GM12891 (cell line): ENCODE data around the gene COL18A1.

ENCODE experiments used
- DNase-seq: peaks from one replicate; pipeline ENCODE4 v3.0.0; 2011; ENCODE audit warnings: low spot score; ENCODE audit not compliant: insufficient read length
- FAIRE-seq: peaks from 2 replicates; lab custom pipeline; 2011; peaks lifted over from hg19 to GRCh38; lab: Jason Lieb, UNC
- PAX5 ChIP-seq: IDR thresholded peaks from 2 replicates; pipeline ENCODE4 v1.6.1; 2011; ENCODE audit warnings: low read length, moderate library complexity, mild to moderate bottlenecking; ENCODE audit not compliant: insufficient read depth, severe bottlenecking
- POLR2A ChIP-seq: IDR thresholded peaks from 2 replicates; pipeline ENCODE4 v1.6.1; 2011; ENCODE audit warnings: low read depth, low read length, control low read depth
- POLR2AphosphoS5 ChIP-seq: IDR thresholded peaks from 2 replicates; pipeline ENCODE4 v1.6.1; 2011; ENCODE audit warnings: low read depth, low read length, control low read depth
- POU2F2 ChIP-seq: IDR thresholded peaks from 2 replicates; pipeline ENCODE4 v1.6.1; 2011; ENCODE audit warnings: low read depth, mild to moderate bottlenecking, control low read depth, low read length, moderate library complexity
- SPI1 ChIP-seq: IDR thresholded peaks from 2 replicates; pipeline ENCODE4 v1.6.1; 2011; ENCODE audit warnings: low read depth, low read length, control low read depth
- TAF1 ChIP-seq: IDR thresholded peaks from 2 replicates; pipeline ENCODE4 v1.6.1; 2011; ENCODE audit warnings: low read depth, low read length, control low read depth

Gene COL18A1

DNA sequence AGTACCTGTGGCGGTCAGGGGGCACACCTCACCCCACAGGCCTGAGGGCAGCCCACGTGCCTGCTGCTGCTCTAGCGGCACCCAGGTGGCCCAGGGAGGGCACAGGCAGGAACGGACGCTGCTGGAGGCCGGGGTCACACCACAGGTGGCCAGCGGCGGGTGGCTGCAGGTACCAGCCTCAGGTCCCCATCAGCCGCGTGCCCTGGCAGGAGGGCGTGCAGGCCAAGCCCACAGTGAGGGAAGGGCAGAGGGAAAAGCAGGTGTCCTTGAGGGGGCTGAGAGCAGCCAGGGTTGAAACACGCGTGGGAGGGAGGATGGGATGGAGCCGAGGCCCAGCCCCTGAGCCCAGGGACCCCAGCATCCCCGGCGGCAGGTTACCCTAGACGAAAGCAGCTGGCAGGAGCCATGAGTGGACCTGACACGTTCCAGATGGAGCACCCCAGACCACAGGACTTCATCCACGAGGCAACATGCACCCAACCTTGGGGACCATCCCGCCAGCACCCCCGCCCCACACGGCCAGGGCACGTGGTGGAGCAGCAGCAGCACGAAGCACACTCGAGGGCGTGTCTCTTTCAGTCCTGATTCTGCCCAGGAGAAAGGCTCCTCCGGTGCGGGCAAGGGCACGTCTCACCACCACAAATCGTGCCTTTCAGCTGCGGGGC lies 133.5 kb downstream of the COL18A1 start:
- DNase-seq: no peak
- FAIRE-seq: no peak
- TF ChIP-seq POLR2AphosphoS5 (no peak), TAF1 (no peak), SPI1 (no peak), POLR2A (no peak), POU2F2 (no peak), PAX5 (no peak)

DNA sequence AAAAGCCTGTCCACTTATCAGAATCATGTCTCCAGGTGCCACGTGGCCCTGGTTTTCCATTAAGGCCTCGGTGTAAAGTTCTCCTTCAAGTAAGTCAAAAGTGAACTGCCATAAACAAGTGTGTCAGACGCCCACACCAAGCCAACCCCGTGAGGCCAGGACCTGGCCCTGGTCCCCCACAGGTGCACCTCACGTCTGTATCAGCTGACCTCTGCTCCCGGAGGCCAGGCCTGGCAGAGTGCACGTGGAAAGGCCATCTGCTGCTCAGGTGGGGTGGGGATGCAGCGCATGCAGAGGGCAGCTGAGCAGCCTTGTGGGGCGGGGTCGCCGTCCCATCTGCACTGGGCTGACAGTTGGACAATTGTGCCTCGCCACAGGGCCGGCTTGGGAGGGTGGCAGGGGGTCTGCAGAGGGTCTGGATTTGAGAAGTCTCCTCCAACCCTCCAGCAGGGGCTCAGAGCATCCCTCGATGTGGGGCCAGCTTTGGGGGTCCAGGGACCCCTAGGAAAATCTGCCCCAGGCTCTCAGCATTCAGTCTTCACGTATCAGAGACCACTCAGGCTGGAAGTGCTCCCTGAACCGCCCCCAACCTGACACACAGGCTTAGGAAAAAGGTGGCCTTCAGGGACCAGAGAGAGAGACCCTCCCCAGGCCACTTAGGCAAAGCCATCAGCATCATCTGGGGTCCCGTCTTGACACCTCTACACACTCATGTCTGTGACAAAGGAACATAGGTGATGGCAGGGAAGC lies 134.3 kb downstream of the COL18A1 start:
- DNase-seq (no peak), FAIRE-seq (no peak)
- TF ChIP-seq TAF1 (no peak), POU2F2 (no peak), SPI1 (no peak), POLR2A (no peak), PAX5 (no peak), POLR2AphosphoS5 (no peak)

DNA sequence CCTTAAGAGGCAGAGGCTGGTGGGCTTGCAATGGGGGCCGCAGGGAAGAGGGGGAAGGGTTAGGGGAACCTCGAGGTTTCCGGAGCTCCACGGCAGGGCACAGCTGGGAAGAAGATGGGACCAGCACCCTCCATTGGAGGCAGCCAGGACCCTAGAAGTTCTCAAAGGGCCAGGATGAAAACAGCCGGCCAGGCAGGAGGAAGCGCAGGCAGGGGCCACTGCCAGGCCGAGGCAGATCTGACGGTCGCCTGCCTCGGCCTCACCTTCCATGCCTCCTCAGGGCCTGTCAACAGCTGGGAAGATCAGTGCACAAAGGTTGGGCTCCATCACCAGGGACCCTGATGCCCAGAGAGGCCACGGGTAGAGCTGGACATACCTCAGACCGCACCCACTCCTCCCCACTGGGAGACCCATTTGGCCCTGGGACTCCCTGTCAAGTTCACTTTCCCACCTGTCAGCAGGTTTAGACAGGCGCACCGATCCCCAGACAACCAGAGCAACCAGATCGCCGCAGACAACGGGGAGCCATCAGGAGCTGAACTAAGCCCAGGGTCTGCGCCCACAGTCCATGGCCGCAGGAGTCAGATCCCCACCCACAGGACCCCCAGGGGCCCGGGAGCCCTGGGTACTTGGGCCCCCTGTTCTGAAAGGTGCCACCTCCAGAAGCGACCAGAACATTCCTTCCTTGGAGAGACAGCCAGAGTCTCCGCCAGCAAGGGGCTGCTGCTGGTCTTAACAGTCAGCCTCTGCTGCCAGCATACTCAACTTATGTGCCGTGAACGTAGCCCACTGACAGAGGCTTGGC lies 135.0 kb downstream of the COL18A1 start:
- FAIRE-seq (no peak), DNase-seq (no peak)
- no peak for TF ChIP-seq SPI1
- no peak for TF ChIP-seq POU2F2
- TF ChIP-seq TAF1: no peak
- no peak for TF ChIP-seq PAX5
- no peak for TF ChIP-seq POLR2AphosphoS5
- TF ChIP-seq POLR2A: no peak

DNA sequence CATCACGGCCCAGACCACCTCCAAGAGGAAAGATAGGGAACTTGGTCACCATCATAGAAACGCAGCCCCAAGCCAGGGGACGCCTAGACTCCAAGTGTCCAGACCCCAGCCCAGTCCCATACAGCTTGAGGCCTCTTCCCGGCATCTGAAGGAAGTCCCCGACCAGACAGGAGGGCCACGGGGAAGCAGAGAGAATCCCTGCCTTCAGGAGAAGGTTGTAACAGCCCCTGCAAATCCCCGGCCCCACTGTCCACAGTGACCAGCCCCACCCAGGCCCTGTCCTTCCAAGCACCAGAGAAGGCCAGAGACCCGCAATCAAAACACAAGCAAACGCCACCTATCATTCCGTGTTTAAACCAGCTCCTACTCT lies 135.6 kb downstream of the COL18A1 start:
- TF ChIP-seq POLR2A (no peak), POLR2AphosphoS5 (no peak), PAX5 (no peak), SPI1 (no peak), TAF1 (no peak), POU2F2 (no peak)
- FAIRE-seq (no peak), DNase-seq (no peak)

DNA sequence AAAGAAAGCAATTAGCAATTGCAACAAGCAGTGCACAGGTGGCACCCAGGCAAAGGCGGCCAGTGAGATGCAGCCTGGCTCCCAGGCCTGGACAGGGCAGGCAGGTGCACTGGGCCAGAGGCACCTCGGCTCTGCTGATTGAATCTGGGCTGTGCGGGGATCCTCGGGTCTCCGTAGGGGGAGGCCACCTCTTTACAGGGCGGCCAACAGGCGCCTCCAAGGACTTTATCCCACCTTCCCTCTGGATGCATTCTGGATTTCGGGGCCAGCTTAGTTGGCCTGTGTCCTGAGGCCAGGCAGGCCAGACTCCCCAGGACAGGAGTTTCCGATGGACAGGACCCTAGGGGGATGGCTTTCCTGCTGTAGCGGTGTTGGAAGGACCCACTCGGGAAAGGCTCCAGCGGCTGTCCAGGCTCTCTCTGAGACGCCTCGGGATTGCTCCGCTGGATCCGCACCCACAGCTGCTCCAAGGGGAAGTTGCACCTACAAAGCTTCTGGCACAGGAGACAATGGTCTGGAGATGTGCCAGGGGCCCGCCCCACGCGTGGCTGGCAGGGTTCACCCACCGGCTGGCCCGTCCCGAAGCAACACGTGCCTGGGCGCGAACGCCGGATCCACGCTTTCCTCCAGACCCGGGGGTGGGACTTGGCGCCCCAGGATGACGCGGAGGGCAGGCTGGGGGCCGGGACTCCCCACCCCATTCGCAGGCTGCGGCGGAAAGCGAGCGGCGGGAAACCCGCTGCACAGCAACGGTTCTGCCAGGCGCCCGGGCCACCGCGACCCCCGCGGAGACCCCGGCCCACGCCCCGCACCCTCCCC lies 136.5 kb downstream of the COL18A1 start:
- 0 out of 2 replicates have a peak, but pooled peaks have one; percentile 19 for TF ChIP-seq POU2F2
- TF ChIP-seq POLR2A: no peak
- FAIRE-seq (peak; percentile 97), DNase-seq (peak; percentile 100)

DNA sequence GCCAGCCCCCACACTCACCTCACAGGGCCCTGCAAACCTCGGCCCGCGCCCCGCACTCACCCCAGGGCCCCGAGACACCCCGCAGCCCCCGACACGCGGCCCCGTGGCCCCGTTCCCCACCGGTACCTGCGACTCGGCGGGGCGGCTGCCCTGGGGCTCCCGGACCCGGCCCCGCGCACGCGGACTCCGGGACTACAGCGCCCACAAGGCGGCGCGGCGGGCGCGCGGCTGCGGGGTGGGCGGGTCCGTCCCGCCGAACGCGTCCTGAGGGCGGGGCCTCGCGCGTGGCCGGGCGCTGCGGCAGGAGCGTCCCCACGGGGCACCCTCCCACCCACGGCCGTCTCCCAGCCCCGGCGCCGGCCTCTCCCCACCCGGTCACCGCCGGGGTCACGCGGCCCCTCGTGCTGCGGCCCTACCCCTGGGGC lies 137.3 kb downstream of the COL18A1 start, which contains the start of gene SLC19A1:
TSS of gene SLC19A1 (minus strand) at position 199 of the 425 bp plus-strand sequence. CDS start 4,481 bp downstream, outside the sequence.
- DNase-seq (peak; percentile 98), FAIRE-seq (peak; percentile 95)
- TF ChIP-seq SPI1 (no peak), TAF1 (no peak), POLR2A (no peak), POLR2AphosphoS5 (no peak), POU2F2 (no peak), PAX5 (no peak)

DNA sequence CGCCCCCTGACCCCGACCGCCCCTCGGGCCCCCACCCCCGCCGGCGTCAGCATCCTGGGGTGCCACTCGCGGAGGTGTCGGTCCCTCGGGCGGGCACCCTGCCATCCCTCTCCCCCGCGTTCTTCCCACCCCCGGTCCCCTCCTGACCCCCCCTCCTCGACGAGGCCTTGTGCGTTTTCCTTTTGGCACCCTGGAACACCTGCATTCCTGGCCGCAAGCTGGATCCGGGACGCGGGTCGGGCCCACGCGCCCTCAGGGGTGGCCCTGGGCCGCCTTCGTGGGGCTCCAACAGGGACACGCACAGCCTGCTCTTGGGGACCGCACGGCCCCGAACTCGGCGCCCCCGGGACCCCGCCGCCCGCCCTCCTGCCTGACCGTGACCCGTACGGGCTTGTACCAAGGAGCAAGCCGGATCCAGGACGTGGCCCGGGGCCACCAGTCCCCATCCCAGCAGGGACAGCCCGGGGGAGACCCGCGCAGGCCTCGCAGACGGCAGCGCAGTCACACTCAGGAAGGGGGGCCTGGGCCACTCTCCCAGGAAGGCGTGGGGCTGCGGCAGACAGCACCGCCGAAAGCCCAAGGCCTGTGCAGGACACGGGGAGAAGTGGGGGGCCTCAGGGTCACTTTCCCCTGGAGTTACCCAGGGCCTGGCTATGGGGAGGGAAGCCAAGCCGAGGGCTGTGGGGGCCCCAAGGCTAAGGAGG lies 137.9 kb downstream of the COL18A1 start:
- FAIRE-seq (peak; percentile 16), DNase-seq (no peak)
- TF ChIP-seq POU2F2: no peak
- no peak for TF ChIP-seq PAX5
- no peak for TF ChIP-seq SPI1
- no peak for TF ChIP-seq POLR2A
- TF ChIP-seq POLR2AphosphoS5: no peak
- no peak for TF ChIP-seq TAF1

DNA sequence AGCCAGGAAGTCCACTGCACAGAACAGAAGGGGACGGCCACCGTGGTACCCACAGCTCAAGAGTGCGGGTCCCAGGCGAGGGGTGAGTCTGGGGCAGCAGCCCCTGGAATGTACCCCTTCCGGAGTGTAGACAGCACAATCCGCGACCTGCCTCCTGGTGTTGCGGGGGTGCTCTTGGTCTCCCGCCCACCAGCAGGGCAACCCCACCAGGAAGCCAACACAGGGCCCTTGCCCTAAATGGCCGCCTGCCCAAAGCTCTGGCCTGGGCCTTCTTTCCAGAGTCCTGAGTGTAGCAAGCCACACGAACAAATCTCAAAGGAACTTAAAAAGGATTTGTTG lies 138.4 kb downstream of the COL18A1 start:
- DNase-seq (no peak), FAIRE-seq (peak; percentile 9)
- no peak for TF ChIP-seq TAF1
- no peak for TF ChIP-seq POLR2A
- no peak for TF ChIP-seq POU2F2
- no peak for TF ChIP-seq SPI1
- TF ChIP-seq PAX5: no peak
- no peak for TF ChIP-seq POLR2AphosphoS5
